ENCODE data around the gene ZNF835. TPM values are rescaled to one million over a fixed set of nuclear protein-coding genes. Genes with fewer than 3 reads are reported as not detected.

The ZNF835 gene
- polyA plus RNA-seq, 1 donor from 2014 or later, result not detected

DNA sequence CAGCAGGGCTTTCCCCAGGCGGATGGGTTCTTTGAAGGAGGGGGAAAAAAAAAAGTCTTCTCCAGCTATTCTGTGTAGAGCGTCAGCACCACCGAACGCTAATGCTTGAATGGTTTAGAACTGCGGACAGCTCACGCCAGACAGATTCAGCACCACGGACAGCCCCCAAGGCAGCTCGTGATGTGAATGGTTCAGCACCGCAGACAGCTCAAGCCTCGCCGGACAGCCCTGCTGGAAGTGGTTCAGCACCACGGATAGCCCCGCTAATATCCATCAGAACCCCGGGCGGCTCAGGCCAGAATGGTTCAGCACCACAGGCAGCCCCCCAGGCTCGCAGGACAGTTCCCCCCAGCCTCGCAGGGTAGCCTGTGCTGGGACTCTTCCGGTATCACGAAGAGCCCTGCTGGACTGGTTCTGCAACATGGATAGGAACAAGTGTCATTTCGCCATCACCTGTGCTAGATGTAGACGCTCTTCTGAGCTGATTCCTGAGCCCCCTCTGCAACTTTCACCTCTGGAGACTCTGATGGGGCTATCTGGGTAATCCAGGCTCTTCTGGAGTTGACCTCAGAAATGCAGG, 33.5 kb downstream of the ZNF835 start:
- Histone ChIP-seq H3K27me3 (ENCODE audit: insufficient read depth, low read depth, low read length) (no peaks in the 10 kb centered on the region), H3K9me3 (ENCODE audit: low read length) (peaks cover 20% of the 10 kb centered on the region), H3K9me2 (ENCODE audit: insufficient read depth, low read length) (no peaks in the 10 kb centered on the region), H3K4me2 (ENCODE audit: low read length) (no peak overlapping the region), H3K79me2 (replicated peaks; ENCODE audit: insufficient read depth, low read length) (no peaks in the 10 kb centered on the region), H2AFZ (ENCODE audit: low read depth, low read length) (no peak overlapping the region), H3F3A (ENCODE audit: insufficient read depth, low read length, poor library complexity, severe bottlenecking) (no peaks in the 10 kb centered on the region), H3K9ac (ENCODE audit: low read length) (no peak overlapping the region), H3K27ac (ENCODE audit: low read length) (no peak overlapping the region), H4K20me1 (ENCODE audit: insufficient read depth) (no peaks in the 10 kb centered on the region), H3K4me3 (ENCODE audit: low read length) (no peak overlapping the region), H3K36me3 (ENCODE audit: insufficient read depth, low read length) (peaks cover under 1% of the 10 kb centered on the region)
- TF ChIP-seq EZH2 (IDR thresholded peaks at IDR 0.05; ENCODE audit: borderline replicate concordance, insufficient read depth, low read length, poor library complexity, severe bottlenecking) (no peak), TAF1 (IDR thresholded peaks at IDR 0.05; ENCODE audit: low read depth) (no peak), EP300 (conservative IDR thresholded peaks at IDR 0.05; ENCODE audit: poor library complexity, severe bottlenecking) (no peak), MXI1 (conservative IDR thresholded peaks at IDR 0.05; ENCODE audit: poor library complexity, severe bottlenecking) (no peak)
- TF ChIP-seq, protein P1, sequence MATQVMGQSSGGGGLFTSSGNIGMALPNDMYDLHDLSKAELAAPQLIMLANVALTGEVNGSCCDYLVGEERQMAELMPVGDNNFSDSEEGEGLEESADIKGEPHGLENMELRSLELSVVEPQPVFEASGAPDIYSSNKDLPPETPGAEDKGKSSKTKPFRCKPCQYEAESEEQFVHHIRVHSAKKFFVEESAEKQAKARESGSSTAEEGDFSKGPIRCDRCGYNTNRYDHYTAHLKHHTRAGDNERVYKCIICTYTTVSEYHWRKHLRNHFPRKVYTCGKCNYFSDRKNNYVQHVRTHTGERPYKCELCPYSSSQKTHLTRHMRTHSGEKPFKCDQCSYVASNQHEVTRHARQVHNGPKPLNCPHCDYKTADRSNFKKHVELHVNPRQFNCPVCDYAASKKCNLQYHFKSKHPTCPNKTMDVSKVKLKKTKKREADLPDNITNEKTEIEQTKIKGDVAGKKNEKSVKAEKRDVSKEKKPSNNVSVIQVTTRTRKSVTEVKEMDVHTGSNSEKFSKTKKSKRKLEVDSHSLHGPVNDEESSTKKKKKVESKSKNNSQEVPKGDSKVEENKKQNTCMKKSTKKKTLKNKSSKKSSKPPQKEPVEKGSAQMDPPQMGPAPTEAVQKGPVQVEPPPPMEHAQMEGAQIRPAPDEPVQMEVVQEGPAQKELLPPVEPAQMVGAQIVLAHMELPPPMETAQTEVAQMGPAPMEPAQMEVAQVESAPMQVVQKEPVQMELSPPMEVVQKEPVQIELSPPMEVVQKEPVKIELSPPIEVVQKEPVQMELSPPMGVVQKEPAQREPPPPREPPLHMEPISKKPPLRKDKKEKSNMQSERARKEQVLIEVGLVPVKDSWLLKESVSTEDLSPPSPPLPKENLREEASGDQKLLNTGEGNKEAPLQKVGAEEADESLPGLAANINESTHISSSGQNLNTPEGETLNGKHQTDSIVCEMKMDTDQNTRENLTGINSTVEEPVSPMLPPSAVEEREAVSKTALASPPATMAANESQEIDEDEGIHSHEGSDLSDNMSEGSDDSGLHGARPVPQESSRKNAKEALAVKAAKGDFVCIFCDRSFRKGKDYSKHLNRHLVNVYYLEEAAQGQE (IDR thresholded peaks at IDR 0.05; ENCODE audit: borderline replicate concordance), result peak; percentile 97

GRCh38 chr19:56633021-56633420, 38.5 kb downstream of the ZNF835 start:
- peaks cover 25% of the 10 kb centered on the region for H3K9me3 ChIP-seq (ENCODE audit: low read length)
- H3K36me3 ChIP-seq (ENCODE audit: insufficient read depth, low read length), result peaks cover 3% of the 10 kb centered on the region
- H3K27me3 ChIP-seq (ENCODE audit: insufficient read depth, low read depth, low read length), result no peaks in the 10 kb centered on the region
- H3K4me3 ChIP-seq (ENCODE audit: low read length), result no peak overlapping the region
- no peak overlapping the region for H3K4me2 ChIP-seq (ENCODE audit: low read length)
- H3K79me2 ChIP-seq (replicated peaks; ENCODE audit: insufficient read depth, low read length), result no peaks in the 10 kb centered on the region
- no peak overlapping the region for H3K9ac ChIP-seq (ENCODE audit: low read length)
- no peak overlapping the region for H3K27ac ChIP-seq (ENCODE audit: low read length)
- TF ChIP-seq POLR2AphosphoS5 (IDR thresholded peaks at IDR 0.05) (no peak), EZH2 (IDR thresholded peaks at IDR 0.05; ENCODE audit: borderline replicate concordance, insufficient read depth, low read length, poor library complexity, severe bottlenecking) (no peak), CTCF (IDR thresholded peaks at IDR 0.05; ENCODE audit: poor library complexity, severe bottlenecking) (no peak), SMC3 (conservative IDR thresholded peaks at IDR 0.05; ENCODE audit: poor library complexity) (no peak), MXI1 (conservative IDR thresholded peaks at IDR 0.05; ENCODE audit: poor library complexity, severe bottlenecking) (no peak), EP300 (conservative IDR thresholded peaks at IDR 0.05; ENCODE audit: poor library complexity, severe bottlenecking) (no peak), RAD21 (conservative IDR thresholded peaks at IDR 0.05) (no peak)
- TF ChIP-seq, protein P1 (IDR thresholded peaks at IDR 0.05; ENCODE audit: borderline replicate concordance), result no peak
- H2AFZ ChIP-seq (ENCODE audit: low read depth, low read length), result no peak overlapping the region
- no peaks in the 10 kb centered on the region for H3K9me2 ChIP-seq (ENCODE audit: insufficient read depth, low read length)
- no peaks in the 10 kb centered on the region for H3F3A ChIP-seq (ENCODE audit: insufficient read depth, low read length, poor library complexity, severe bottlenecking)
- H4K20me1 ChIP-seq (ENCODE audit: insufficient read depth), result no peaks in the 10 kb centered on the region

All from neural cell (in vitro differentiated cells).